IMR-90 (cell line): ENCODE data around the gene PLCL2.

Source experiments
- CEBPB ChIP-seq: IDR thresholded peaks from 2 replicates; pipeline ENCODE4 v1.6.1; 2012; ENCODE audit warnings: low read depth, low read length, improper control_type of control experiment
- CHD1 ChIP-seq: IDR thresholded peaks from 2 replicates; pipeline ENCODE4 v1.6.1; 2012; ENCODE audit warnings: low read depth, low read length, improper control_type of control experiment
- POLR2A ChIP-seq: IDR thresholded peaks from 2 replicates; pipeline ENCODE4 v1.6.1; 2012; ENCODE audit warnings: mild to moderate bottlenecking, low read depth, low read length
- RFX5 ChIP-seq: IDR thresholded peaks from 2 replicates; pipeline ENCODE4 v1.8.0; 2012; ENCODE audit warnings: low read depth, mild to moderate bottlenecking, low read length, moderate library complexity
- SMC3 ChIP-seq: fragments of 150-350 bp; IDR thresholded peaks from 2 replicates; pipeline ENCODE4 v1.6.1; 2016; ENCODE audit warnings: low read depth, mild to moderate bottlenecking, antibody characterized with exemption, low read length, moderate library complexity
- TF ChIP-seq, protein P1 (sequence below): conservative IDR thresholded peaks from 2 replicates; pipeline ENCODE4 v1.5.1; 2012; ENCODE audit warnings: mild to moderate bottlenecking, low read depth, low read length, improper control_type of control experiment
- TF ChIP-seq, protein P2 (sequence below): fragments of 150-350 bp; IDR thresholded peaks from 2 replicates; pipeline ENCODE4 v1.6.1; 2017; ENCODE audit warnings: mild to moderate bottlenecking, antibody characterized with exemption, low read length, low read depth

DNA sequence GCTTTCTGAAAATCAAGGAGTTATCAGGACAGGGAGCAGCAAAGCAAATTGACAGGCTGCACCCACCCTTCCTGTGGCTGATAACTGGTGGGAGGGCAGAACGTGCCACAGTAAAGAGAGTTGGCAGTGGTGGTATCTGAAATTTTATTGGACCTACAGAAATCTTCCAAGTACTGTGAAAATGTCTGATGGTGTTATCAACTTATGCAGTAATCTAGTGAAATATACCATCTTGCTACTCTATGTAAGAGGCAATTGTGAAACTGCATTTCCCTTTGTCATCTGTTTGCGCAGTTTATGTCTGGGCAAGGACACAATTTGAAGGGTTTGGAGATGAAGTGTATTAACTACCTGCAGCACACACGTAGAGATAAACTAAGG lies 1.5 kb downstream of the PLCL2 start:
- TF ChIP-seq, protein P1, sequence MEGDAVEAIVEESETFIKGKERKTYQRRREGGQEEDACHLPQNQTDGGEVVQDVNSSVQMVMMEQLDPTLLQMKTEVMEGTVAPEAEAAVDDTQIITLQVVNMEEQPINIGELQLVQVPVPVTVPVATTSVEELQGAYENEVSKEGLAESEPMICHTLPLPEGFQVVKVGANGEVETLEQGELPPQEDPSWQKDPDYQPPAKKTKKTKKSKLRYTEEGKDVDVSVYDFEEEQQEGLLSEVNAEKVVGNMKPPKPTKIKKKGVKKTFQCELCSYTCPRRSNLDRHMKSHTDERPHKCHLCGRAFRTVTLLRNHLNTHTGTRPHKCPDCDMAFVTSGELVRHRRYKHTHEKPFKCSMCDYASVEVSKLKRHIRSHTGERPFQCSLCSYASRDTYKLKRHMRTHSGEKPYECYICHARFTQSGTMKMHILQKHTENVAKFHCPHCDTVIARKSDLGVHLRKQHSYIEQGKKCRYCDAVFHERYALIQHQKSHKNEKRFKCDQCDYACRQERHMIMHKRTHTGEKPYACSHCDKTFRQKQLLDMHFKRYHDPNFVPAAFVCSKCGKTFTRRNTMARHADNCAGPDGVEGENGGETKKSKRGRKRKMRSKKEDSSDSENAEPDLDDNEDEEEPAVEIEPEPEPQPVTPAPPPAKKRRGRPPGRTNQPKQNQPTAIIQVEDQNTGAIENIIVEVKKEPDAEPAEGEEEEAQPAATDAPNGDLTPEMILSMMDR, result no peak
- TF ChIP-seq RFX5 (no peak), POLR2A (no peak), SMC3 (no peak), CHD1 (no peak), CEBPB (no peak)
- TF ChIP-seq, protein P2, sequence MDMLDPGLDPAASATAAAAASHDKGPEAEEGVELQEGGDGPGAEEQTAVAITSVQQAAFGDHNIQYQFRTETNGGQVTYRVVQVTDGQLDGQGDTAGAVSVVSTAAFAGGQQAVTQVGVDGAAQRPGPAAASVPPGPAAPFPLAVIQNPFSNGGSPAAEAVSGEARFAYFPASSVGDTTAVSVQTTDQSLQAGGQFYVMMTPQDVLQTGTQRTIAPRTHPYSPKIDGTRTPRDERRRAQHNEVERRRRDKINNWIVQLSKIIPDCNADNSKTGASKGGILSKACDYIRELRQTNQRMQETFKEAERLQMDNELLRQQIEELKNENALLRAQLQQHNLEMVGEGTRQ, result no peak
